ENCODE results near the gene UBASH3B. TPM values are rescaled to one million over a fixed set of nuclear protein-coding genes. Genes with fewer than 3 reads are reported as not detected.

UBASH3B gene
- total RNA-seq, 4 donors from 2014 or later, result 2.7 to 16.4 (median 9.7) TPM

DNA sequence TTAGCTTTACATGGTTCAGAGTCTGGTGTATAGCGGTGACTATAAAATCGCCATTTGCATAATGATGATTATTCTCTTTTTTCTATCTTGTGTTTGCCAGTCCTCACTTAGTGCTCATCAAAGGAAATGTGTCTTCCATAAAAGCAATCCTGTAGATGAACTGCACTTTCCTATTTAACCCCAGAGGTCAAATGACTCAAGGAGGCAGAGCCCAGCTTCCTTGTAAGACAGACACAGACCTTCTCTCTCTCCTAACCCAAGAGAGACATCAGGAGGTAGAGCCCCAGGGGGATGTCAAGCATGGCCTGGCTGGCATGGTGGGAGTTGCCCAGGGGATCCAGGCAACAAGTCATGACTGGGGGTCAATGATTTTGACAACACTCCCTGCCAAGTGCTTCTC, 135.9 kb downstream of the UBASH3B start:
- WGBS, 2 donors, result 97 to 100% methylated on average over 2 of the region's 2 CpGs
- H3K27me3 ChIP-seq, result no peaks in the 10 kb centered on the region
- peaks cover 0 to 21% (median 5%) of the 10 kb centered on the region in 3 donors for H3K4me1 ChIP-seq
- intact Hi-C loops (cut with DNase I), result no loop called here
- H3K36me3 ChIP-seq, result peaks cover 0 to 11% (median 0%) of the 10 kb centered on the region in 3 donors
- no peak overlapping the region for H3K4me3 ChIP-seq
- H3K27ac ChIP-seq, result peak overlapping the region in 3 of 4 donors; percentile 31 to 72 (median 49)
- no peak for TF ChIP-seq POLR2A (IDR thresholded peaks at IDR 0.05)
- TF ChIP-seq CTCF (IDR thresholded peaks at IDR 0.05), result no peak
- DNase-seq, result no peak
- H3K9me3 ChIP-seq, result no peaks in the 10 kb centered on the region

DNA sequence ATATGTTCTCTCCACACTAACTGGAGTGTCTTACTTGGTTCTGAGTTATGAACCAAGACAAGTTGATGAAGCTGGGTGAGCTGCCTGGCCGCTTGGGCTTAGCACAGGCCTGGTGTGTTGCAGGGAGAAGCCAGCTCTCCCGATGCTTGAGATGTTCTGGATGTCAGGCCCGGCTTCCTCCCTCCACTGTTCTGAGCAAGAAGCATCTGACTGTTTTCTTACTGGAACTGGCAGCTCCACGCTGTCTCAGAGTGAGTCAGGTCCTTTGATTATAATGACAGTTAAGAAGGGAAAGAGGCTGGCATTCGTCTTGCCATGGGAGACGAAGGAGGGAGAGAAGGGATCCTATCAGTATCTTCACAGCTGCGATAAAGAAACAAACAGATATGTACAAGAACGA, 136.3 kb downstream of the UBASH3B start:
- no peak for TF ChIP-seq POLR2A (IDR thresholded peaks at IDR 0.05)
- TF ChIP-seq CTCF (IDR thresholded peaks at IDR 0.05), result no peak
- intact Hi-C loops (cut with DNase I), result no loop called here
- no peaks in the 10 kb centered on the region for H3K27me3 ChIP-seq
- H3K27ac ChIP-seq, result peak overlapping the region in 3 of 4 donors; percentile 47 to 72 (median 49)
- WGBS, 2 donors, result 54 to 62% methylated on average over 5 to 8 of the region's 8 CpGs
- peaks cover 0 to 12% (median 0%) of the 10 kb centered on the region in 3 donors for H3K36me3 ChIP-seq
- peaks cover 0 to 18% (median 5%) of the 10 kb centered on the region in 3 donors for H3K4me1 ChIP-seq
- no peaks in the 10 kb centered on the region for H3K9me3 ChIP-seq
- H3K4me3 ChIP-seq, result no peak overlapping the region
- no peak for DNase-seq

- Histone ChIP-seq H3K9me3 (no peaks in the 10 kb centered on the region), H3K4me3 (no peak overlapping the region), H3K27ac (no peak overlapping the region), H3K27me3 (no peaks in the 10 kb centered on the region), H3K4me1 (peaks cover 0 to 14% (median 5%) of the 10 kb centered on the region in 3 donors), H3K36me3 (peaks cover 0 to 22% (median 0%) of the 10 kb centered on the region in 3 donors)
- intact Hi-C loops (cut with DNase I), result no loop called here
- WGBS, 2 donors, result 31 to 51% methylated on average over 3 of the region's 3 CpGs
- no peak for DNase-seq
- TF ChIP-seq CTCF (IDR thresholded peaks at IDR 0.05), result no peak
- TF ChIP-seq POLR2A (IDR thresholded peaks at IDR 0.05), result no peak
Measured at GRCh38 chr11:122793515-122793914, 138.0 kb downstream of the UBASH3B start.

GRCh38 chr11:122795307-122795706, 139.8 kb downstream of the UBASH3B start:
- TF ChIP-seq POLR2A (IDR thresholded peaks at IDR 0.05), result no peak
- TF ChIP-seq CTCF (IDR thresholded peaks at IDR 0.05), result no peak
- Histone ChIP-seq H3K27ac (no peak overlapping the region), H3K4me3 (no peak overlapping the region), H3K4me1 (peaks cover 0 to 14% (median 5%) of the 10 kb centered on the region in 3 donors), H3K27me3 (no peaks in the 10 kb centered on the region), H3K9me3 (no peaks in the 10 kb centered on the region), H3K36me3 (peaks cover 0 to 17% (median 0%) of the 10 kb centered on the region in 3 donors)
- intact Hi-C loops (cut with DNase I), result loop anchor here (5.0 kb wide), 1 partner anchor 57 kb away; no protein-coding TSS in a partner anchor
- 80 to 85% methylated on average over 5 of the region's 5 CpGs for WGBS, 2 donors
- DNase-seq, result no peak

DNA sequence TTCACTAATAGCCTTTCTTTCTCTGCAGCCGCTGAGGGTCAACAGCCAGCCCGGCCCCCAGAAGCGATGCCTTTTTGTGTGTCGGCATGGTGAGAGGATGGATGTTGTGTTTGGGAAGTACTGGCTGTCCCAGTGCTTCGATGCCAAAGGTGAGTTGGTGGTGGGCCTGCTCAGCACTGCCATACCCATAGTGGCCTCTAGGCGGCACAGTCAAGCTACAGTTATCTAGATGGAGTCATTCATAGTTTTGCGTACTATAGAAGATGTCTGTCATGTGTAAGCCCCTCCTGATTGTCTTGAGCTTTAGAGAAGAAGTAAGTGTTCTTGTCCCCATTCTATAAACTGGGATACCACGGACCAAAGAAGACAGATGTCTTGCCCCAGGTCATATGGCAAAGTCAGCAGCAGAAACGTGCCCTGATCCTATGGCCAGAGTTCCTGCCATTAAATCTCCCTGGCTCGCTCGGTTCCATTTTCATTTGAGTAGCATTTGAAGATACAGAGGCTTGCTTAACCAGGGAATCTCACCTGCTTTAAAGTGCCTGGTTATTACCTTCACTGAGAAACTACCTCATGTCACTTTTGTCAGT, 140.7 kb downstream of the UBASH3B start:
- intact Hi-C loops (cut with DNase I), result loop anchor here (5.0 kb wide), 1 partner anchor 56 kb away; no protein-coding TSS in a partner anchor
- Histone ChIP-seq H3K4me3 (no peak overlapping the region), H3K4me1 (peaks cover 0 to 14% (median 5%) of the 10 kb centered on the region in 3 donors), H3K27me3 (no peaks in the 10 kb centered on the region), H3K36me3 (peaks cover 0 to 17% (median 0%) of the 10 kb centered on the region in 3 donors), H3K27ac (no peak overlapping the region), H3K9me3 (no peaks in the 10 kb centered on the region)
- TF ChIP-seq POLR2A (IDR thresholded peaks at IDR 0.05), result no peak
- peak; percentile 79 to 92 (median 88) for TF ChIP-seq CTCF (IDR thresholded peaks at IDR 0.05)
- 56 to 57% methylated on average over 9 to 11 of the region's 11 CpGs for WGBS, 2 donors
- no peak for DNase-seq
